Stimulated activated CD4-positive, alpha-beta T cell treated with anti-CD3 and anti-CD28 coated beads, Interleukin-12 subunit alpha, Interleukin-12 subunit beta, amount 100 ng/mL, for 24 hours (primary cell): ENCODE data around the gene KRT1.

Experiments
- DNase-seq, 2 experiments: peaks; one replicate each; pipeline ENCODE4 v3.0.0-alpha.2; 2020; ENCODE audit warnings: low read depth in 2 of 2

KRT1 gene

DNA sequence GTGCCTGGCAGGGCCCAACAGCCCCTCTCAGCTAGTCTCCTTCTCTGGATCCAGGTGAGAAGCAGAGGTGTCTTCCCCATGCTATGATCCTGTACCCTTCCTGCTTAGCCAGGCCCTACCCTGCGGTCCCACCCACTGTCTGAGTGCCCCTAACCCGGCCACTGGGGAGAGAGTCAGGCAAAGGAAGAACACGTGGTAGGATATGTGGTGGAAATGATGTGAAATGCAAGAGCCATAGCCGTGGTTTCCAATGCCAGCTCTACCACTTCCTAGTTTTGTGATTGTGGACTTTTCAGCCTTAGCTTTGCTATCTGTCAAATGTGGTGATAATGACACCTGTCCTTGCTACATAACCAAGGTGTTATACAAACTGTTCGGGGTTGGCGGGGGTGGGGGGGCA, 44.0 kb downstream of the KRT1 start:
- DNase-seq = no peak

DNA sequence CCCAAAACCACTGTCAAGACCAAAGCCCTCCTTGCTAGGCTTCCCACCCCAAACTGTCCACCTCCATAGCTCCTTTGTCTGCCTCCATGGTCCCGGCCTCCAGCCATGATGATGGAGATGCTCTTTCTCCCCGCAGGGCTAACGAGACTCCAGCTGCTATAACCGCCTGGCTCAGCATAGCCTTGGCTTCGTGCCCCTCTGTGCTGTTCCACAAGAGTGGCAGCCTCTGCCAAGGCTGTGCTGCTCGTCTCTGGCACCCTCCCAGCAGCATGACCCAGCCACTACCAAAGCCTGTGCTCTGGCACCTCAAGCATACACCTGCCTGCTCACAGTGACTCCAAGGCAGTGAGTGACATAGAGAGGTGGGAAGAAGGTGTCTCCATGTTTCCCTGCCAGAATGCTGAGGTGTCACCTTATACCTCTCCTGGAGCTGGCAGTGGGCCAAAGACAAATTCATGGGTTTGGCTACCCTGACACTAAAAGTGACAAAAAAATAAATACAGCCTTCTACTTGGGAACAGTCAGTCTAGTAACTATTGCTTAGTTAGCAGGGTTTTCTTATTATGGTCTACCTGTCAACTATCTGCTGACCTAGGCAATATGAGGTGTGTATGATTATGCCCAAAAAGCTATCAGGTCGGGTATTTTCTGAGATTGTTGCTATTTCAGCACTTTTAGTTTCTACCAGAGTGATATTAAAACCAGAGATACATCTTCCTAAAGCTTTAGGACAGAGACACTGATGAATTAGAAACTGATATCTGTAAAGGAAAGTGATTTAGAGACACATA, 45.7 kb downstream of the KRT1 start:
- DNase-seq = no peak

DNA sequence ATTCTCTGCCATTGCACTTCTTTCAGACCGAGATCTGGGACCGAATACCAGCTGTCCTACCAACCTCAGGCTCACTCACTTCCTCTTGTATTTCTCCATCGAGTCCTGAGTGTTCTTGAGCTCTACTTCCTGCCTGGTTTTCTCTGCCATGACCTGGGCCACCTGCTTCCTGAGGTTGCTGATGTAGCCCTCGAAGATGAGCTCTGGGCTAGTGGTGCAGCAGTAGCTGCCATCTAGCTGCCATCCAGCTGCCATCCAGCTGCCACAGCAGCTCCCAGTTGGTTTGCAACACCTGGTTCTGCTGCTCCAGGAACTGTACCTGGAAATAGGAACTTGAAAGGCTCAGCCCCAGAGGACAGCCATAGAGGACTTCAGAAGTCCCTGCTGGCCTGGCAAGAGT, 46.8 kb downstream of the KRT1 start:
- no peak for DNase-seq

DNA sequence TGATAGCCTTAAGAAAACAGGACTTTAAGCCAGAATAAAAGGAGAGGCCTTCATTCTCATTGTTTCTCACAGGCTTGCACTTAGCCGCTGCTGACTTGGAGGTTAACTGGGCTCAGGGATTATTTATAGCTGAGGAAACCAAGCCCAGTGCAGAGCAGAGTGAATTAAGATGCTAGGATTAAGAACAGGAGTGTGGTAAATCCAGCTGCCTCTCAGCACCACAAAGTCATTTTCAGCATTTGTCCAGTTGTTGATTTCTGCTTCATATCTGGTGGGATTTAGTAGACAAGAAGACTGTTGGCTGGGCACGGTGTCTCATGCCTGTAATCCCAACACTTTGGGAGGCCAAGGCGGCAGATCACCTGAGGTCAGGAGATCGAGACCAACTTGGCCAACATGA, 47.6 kb downstream of the KRT1 start:
- no peak for DNase-seq

DNA sequence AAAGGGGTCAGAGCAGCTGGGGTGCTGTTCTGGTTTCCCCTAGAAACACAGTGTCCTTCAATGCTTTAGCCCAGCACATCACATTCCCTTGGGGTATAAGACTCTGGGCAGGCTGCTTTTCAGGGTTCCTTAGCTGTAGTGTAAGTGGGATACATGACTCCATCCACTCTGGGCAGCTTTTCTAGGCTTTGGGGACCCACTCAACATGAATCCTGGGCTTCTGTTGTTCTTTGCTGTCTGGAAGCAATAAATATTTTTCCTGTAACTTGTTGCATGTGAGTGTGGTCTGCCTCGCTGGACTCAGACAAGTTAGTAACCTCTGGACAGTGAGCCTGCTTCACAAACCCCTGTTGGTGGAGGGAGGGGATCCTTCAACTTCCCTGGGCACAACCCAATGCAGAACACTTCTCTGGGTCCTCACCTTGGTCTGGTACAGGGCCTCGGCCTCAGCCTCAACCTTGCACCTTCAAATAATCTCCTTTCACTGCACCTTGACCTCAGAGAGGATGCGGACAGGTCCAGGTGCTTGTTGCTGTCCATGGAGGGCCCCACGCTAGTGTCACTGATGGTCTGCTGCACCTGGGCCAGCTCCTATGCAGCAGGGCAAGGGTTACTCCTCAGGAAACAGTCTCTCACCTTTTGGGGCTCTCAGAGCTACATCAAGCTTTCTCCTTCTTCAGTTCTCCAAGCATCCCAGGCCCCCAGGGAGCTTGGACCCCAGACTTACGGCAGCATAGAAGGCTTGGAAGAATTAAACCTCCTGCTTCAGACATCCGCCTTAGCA, 48.3 kb downstream of the KRT1 start:
- DNase-seq = no peak

DNA sequence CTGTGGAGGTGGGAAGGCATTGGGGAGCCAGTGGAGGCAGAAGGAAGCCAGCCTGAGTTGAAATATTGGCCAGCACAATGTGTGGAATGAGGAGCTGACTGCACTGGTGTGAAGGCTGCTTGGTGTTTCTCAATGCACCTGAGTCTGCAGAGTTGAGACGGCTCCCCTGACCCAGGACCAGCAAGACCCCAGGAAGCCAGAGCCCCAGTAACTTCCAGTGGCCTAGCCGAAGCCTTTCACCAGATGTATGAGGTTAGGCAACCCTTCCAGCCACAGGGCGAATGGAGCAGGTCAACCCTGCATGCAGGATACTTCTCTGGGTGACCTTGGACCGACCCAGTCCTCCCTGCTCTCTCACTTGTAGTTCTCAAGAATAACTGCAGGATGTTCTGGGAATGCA, 48.9 kb downstream of the KRT1 start:
- no peak for DNase-seq

DNA sequence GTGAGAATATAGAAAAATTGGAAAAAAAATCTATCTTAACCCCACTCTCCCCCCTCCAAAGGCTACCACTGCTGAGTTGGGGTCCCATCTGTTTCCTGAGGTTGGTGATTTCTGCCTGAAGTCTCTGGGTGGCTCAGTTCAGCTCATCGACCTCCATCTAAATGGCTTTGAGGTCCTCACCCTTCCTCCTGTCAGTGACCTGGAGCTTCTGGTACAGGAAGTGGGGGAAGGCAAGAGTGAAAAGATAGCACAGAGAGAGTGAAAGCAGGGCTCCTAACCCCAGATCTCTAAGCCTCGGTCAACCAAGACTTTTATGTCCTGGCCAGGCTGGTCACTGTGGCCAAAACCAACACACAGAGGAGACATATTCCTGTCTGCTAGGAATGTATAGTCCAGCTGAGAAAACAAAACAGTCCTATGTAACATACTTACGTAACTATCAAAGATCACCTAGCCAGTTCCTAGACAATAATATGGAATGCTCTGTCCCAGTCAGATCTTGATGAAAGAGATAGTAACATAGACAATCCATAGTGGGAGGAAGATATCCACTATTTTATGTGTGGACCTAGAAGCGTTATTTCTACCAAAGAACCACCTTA, 49.5 kb downstream of the KRT1 start:
- DNase-seq = no peak

DNA sequence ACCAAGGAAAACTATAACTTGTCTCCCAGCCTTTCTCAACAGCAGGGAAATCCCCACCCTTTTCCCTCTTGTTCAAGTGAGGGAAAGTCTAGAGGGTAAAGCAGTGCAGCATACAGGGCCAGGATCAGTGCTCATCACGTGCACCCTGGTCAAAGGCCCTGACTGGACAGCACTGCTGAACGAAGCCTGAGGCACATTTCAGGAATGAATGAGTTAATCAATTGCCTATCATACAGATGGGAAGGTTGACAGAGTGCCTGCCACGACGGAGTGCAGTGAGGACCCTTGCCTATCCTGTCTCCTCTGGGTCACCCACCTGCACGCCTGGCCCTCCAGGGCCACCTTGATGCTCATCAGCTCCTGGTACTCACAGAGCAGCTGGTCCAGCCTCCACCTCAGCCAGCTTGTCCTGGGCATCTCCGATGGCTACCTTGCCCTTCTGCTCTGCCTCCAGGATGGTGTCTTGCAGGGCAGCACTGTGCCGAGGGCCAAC, 50.2 kb downstream of the KRT1 start:
- DNase-seq = no peak

DNA sequence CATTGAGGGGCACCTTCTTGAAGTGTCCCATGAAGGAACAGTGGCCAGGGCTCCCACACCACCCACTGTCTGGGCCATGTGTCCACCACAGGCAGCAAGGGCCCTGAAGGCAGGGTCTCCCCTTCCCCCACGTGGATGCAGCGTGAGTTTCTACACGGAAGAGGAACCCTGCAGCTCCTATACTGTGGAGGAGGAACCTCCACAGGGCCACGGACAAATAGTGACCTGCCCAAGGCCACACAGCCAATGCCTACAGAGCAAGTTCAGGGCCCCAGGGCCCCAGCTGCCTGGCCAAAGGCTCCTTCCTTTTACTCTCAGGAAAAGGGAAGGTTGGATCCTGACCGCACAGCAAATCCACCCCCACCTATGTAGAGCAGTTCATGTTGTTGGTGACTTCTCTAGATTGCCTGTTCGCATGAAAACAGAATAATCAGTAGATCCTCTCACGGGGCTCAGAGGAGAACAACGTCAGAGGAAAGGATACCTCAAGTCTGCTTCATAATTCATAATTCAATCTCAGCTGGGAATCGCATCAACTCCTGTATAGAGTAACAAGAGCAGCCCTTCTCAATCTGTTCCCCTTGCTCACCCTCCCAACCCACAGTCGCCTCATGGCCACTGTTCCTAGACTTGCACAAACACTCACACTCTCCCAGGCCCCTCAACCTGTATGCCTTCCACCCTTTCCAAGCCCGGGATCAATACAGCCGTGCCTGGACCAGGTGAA, 50.8 kb downstream of the KRT1 start:
- DNase-seq = no peak

DNA sequence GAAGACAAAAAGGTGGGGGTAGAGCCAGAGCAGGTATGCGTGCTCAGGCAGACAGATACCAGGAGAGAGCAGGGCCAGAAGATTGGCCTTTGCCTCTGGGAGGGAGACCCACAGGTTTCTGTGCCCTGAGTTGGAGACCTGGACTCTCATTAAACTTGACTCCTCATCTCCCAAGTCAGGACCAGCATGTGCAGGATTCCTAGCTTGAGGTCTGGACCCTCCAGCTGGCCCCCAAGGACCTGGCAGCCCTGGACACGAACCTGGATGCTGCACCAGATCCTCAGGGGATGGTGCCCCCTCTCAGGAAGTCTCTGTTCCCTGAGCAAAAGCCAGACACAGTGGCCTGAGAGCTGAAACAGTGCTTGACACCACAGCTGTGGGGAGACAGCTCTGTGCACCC, 51.4 kb downstream of the KRT1 start:
- DNase-seq = no peak

DNA sequence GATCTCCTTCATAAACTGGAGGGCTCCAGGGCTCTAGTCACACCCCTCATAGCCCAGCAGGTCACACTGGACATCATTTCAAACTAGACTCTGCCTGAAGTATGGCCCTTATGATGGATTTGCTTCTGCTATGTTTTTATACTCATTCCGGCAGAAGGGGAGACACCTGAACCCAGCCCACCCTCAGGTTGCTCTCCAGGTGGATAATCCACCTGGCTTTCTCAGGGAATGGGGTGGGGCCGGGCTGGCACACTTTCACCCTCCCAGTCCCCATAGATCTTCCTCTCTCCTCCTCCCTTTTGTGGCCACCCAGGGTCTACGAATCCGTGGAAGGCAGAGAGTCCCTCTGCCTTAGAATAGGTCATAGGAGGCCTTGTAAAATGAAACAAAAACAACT, 52.1 kb downstream of the KRT1 start:
- DNase-seq = no peak

DNA sequence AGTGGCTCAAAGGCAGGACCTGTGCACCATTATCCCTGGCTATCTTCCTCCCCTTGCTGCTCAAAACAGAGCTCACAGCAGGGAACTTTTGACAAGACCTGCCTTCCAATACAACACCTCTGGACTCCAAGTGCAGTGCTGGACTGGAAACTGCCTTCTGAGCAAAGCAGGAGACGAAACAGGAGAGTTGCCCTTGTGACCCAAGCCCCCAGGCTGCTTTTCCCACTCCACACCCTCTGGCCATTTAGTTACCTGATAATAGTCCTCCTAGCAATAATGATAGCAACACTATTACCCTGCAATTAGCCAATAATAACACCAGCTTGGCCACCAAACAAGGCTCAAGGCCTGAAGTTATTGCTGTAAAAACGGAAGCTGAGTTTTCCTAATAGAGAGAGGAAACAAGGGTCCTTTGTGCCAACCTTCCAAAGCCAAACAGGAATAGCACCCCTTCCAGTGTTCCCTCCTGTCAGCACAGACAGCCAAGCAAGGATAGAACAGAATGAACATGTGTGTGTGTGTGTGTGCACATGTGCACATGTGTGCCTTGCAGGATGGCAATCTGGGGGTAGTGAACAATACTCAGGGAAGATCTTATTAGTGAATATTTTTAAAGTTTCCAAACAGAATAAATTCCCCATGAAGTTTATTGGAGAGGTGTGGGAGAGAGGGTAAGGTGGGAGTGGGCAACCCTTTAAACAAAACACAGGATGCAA, 52.7 kb downstream of the KRT1 start:
- no peak for DNase-seq
